Stimulated activated CD4-positive, alpha-beta T cell treated with anti-CD3 and anti-CD28 coated beads, Interleukin-4, amount 100 ng/mL, for 1 hour (primary cell): ENCODE data around the gene TOR2A.
"Not testable (repeated sequence)": the region's sequence is repeated elsewhere in the genome, so short reads cannot be mapped to it uniquely, and the experiment has no call there.

Experiments
- DNase-seq: peaks from one replicate; pipeline ENCODE4 v3.0.0-alpha.2; 2020

The TOR2A gene

DNA sequence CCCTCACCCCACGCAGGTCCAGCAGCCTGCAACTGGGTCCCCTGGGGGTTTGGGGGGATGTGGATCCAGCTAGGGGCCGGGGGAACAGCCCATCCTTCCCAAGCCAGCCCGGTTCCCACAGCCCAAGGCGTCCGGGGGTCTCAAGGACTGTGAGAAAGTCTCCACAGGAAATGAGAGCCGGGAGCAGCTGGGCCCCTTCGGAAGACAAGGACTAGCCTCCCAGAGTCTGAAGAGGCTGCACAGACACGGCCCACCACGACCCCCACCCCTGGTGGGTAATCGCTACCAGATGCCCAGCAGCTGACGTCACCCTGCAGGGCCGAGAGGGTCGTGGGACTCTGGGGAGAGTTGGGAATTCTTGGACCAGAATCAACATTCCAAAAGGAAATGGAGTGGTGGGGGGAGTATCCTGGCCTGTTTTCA lies 32.8 kb upstream of the TOR2A start:
- no peak for DNase-seq

DNA sequence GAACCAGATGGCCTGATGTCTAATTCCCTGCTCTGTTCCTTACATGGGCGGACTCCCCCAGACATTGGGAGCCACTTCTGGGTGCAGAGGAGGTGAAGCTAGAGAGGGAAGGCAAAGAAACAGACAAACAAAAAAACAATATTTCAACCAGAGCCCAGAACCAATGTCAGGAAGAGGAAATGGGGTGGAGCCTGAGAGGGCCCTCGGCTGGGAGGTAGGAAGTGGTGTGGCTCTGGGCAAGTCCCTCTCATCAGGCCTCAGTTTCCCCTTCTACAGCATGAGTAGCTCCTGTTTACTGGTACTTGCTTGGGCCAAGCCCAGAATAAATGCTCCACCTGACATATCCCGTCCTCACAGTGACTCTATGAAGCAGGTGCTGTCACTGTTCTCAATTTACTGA lies 32.3 kb upstream of the TOR2A start:
- DNase-seq: no peak

DNA sequence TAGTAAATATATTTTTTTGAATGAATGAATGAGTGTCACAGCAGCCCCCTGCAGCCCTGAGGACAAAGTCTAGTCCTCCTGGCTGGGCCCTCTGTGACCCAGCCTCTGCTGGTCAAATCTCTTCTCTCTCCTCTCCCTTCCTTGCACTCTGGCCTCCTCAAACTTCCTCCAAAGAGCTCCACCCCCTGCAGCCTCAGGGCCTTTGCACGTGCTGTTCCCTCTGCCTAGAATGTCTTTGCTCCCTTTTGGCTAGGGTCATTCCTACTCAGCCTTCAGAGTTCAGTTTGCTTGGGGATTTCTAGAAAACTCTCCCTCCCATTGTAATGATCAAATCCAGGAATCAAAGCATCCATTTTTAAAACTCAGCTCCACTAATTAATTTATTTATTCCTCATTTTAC lies 30.3 kb upstream of the TOR2A start:
- DNase-seq: no peak

DNA sequence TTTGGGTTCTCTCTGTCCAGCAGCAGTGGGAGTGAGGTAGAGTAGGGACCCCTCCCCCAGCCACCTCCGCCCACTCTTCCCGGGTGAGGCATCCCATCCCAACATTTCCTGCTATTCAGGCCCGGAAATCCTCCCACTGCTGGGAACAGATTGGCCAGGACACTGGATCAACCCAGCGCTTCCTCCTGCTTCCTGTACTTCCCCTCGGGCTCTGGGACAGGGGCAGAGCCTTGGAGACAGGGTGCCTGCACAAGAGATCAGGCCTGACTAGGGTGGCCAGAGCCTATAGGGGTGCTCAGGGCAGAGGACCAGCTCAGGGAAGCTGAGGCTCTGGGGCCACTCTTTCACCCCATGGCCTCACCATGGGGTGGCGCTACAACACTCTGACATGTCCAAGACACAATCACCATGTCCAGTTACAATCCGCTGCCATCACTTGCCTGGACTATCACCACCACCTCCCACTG lies 28.9 kb upstream of the TOR2A start:
- peak; percentile 41 for DNase-seq

DNA sequence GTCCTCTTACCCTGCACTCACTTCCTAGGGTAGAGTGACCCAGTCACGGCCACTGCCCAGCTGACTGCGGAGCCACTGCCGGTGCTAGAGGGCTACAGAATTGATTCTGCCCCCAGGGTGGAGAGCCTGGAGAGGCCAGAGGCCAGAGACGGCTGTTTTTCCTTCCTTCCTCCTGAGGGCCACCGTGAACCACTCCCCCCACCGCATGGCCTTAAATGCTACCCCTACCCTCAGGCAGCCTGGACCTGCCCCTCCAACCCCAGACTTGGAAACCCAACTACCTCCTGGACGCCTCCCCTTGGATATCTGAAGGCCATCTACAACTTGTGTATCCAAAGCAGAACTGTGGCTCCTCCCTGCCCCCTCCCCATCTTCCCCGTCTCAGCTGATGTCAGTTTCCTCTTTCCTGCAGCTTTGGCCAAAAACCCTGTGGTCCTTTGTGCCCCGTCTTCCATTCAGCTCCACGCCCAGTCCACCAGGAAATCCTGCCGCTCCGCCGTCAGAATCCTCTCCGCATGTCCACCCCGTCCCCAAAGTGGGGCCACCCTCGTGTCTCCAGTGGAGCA lies 27.1 kb upstream of the TOR2A start:
- no peak for DNase-seq

DNA sequence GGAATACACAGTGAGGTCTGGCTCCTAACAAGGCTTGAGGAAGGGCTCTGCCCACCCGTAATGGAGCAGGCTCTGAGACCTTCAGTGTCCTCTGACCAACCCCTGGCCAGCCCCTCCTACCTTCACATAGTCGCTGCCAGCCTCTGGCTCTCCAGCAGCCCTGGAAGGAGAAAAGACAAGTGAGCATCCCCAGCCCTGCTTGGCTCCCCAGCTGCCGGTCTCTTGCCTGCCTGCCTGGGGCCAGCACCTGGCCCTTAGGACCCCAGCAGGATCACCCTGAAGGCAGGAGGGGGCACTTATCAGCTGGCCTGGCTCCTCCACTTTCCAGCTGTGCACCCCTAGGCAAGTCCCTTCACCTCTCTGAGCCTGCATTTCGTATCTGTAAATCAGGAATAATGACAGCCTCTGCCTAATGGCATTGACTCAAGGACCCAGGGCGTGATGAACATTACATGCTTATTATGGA lies 26.4 kb upstream of the TOR2A start:
- no peak for DNase-seq

DNA sequence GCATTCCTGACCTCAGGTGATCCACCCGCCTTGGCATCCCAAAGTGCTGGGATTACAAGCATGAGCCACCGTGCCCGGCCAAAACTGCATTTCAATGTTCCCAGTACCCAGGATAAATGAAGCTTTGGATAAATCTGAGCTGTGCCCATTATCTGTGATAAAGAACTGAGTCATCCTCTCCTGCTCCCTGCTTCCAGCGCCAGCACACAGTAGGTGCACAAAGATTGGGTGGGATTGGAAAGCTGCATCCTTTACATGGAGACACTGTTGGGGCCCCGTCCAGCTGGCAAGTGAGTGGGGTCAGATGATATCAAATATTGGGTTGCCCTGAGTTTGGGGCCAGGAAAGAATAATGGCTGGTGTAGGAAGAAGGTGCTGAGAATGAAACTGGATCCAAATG lies 26.0 kb upstream of the TOR2A start:
- DNase-seq: no peak

DNA sequence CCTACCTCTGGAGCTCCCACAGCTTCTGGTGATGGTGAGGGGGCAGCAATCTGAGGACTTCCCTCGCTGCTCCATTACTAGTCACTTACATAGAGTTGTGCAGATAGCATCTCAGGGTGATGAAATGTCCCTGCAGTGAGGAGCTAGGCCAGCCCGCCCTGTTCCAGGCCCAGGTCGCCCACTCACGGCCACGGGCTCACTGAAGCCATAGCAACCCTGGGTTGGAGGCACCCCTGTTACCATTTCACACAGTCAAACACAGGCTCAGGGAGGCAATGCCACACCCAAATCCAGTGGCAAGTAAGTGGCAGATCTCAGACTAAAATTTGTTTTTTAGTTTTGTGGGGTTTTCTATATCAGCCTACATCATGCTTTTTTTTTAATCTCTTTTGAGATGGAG lies 23.7 kb upstream of the TOR2A start:
- no peak for DNase-seq

DNA sequence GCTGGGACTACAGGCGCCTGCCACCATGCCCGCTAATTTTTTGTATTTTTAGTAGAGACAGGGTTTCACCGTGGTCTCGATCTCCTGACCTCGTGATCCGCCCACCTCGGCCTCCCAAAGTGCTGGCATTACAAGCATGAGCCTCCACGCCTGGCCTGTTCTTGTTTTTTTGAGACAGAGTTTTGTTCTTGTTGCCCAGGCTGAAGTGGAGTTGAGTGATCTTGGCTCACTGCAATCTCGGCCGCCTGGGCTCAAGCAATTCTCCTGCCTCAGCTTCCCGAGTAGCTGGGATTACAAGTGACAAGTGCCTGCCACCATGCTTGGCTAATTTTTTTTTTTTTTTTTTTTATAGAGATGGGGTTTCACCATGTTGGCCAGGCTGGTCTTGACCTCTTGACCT lies 21.7 kb upstream of the TOR2A start:
- DNase-seq: not testable (repeated sequence)

DNA sequence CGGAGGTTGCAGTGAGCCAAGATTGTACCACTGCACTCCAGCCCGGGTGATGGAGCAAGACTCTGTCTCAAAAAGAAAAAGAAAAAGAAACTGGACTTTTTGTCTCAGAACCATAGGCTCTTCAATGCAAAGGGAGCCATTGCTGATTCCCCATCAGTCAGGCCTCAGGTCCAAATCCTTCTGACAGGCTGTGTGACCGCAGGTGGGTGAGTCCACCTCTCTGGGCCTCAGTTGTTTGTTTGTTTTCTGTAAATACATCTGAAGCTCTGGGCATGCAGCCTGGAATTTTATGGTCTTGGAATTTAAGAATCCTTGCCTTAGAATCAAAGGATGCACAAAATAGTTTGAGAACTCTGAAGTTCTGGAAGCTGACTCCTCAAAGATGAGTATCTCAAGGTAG lies 21.1 kb upstream of the TOR2A start:
- no peak for DNase-seq

DNA sequence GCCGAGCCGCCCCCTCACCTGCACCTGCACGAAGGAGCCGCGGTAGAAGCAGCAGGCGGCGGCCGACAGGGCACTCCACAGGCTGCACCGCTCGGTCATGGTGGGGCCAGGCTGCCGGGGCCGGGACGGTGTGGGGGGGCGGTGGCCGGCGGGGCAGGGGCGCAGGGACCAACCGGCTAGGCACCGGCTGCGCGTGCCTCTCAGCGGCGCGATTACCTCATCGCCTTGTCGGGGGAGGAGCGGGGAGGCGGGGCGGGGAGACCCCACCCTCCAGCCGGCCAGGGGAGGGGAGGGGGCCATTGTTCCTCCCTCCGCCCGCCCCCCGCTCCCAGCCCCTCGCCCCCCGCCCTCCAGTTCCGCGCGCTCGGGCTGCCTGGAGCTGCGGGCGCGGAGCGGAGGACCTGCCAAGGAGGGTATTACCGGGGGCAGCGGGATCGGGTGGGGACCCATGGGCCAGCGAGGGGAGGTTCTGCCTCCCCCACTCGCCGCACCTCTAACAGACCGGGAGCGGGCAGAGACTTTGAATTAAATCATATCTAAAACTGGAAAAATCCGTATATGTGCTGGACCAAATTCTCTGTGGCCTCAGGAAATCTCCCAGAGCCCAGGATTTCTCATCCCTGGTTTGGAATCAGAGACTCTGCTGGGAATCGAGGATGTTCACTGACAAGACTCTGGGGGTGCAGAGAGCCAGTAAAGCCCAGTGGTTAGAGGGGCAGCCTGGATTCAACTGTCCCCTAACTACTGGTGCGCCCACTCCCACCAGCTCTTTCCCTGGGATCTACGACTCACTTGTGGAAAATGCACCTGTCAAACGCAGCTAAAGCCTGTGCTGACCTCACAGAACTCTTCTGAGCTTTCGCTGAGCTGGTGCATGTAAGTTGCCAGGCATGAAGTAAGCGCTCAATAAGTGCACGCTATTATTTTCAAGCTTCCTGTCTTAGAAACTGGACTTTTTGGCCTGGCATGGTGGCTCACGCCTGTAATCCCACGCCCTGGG lies 20.3 kb upstream of the TOR2A start:
- DNase-seq: no peak

DNA sequence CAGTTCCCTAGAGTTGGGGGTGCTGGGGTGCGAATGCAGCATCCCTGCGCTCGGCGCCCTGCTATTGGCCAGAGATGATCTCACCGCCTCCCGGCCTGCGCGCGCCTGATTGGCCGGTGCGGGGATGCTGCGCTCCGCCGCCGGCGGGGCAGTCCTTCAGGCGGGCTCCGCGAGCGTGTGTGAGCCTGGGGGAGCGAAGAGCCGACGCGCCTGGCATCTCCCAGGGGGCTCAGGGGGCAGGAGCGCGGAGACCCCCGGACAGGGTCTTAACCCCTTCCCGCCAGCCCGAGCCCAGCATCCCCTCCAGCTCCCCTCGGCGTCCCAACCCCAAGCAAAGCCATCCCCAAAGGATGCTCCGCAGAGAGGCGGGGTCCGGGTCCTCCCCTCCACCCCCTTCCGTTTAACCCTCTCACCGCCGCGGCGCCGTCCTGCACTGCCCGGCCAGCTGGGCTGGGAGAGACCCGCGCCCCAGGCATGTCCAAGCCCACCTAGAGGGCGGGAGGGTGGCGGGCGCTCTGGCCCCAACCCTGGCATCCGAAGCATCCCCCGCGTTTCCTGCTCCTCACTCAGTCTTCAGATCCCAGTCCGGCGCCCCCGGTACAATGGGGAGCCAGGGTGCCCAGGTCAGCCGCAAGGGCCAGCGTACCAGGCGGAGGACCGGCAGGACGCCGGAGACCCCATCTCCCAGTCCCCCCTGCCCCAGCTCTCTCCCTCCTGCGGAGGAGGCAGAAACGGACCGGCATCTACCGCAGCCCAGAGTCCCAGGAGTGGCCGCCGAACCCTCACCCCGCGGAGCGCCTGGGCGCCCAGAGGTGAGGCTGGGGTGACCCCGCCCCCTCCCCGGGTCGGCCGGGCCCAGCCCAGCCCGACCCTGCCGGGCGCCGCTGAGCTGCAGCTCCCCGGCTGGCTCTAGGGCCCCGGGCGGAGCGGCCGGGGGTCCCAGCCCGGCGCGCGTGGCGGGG lies 19.3 kb upstream of the TOR2A start:
- no peak for DNase-seq

DNA sequence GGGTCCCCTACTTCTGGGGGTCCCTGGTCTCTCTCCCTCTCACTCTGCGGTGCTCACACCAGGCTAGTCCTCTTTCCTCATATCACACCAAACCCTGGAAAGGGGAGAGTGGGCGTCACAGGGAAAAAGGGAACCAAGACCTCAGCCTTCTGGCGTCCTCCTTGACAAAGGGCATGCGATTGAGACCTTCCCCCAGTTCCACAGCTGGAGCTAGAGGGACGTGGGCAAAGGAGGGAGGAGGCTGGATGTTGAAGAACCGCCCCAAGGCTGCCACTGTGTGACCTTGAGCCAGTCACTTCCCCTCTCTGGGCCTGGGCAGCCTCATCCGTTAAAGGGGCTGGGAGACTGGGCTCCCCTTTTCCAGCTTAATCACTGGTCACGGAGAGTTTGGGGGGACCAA lies 18.5 kb upstream of the TOR2A start:
- no peak for DNase-seq

DNA sequence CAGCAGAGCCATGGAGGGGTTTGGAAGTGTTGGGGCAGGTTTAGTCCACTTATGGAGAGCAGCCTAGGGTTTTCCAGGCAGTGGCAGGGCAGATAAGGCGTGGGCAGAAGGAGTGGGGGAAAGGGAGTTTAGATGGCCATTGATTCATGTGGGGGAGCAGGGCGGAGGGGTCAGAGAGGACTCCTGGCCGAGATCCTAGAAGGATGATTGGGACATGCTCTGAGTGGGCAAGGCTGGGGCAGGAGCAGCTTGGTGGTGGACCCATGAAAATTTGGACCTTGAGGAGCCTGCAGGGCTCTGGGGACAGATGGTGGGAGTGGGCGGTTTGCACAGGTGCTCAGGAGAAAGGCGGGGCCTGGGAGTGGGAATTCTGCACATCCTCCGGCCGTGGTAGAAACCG lies 18.1 kb upstream of the TOR2A start:
- no peak for DNase-seq

DNA sequence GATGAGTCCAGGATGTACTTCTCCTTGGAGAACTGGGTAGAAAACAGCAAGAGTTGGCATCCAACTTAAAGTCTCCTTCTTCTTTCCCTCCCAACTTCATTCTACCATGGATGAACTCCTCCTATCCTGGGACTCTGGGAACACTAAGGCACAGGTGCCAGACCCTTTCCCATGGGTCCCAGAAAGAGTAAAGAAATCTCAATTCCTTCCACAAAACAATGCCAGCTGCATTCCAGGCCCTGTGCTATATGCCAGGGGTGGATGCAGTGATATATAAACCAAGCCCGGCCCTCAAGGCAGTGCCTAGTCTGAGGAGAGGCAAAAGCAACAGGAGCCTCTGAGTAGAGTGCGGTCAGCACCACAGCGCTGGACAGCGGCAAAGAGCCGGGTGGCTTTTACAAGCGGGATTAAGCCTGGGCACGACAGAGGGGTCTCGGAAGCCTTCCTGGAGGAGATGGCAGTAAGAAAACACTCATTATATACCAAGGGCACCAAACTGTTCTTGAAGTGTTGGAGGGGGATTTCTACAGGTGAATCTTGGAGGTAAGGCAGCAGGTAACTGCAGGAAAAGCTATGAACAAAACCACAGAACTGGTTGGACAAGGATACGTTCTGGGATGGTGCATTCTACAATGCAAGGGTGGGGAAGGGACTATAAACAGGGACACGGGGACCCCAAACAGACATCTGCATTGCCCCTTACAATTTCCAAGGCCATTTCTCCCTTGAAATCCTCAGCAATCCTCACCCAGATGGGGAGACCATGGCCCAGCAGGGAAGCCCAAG lies 16.4 kb upstream of the TOR2A start:
- DNase-seq: no peak

DNA sequence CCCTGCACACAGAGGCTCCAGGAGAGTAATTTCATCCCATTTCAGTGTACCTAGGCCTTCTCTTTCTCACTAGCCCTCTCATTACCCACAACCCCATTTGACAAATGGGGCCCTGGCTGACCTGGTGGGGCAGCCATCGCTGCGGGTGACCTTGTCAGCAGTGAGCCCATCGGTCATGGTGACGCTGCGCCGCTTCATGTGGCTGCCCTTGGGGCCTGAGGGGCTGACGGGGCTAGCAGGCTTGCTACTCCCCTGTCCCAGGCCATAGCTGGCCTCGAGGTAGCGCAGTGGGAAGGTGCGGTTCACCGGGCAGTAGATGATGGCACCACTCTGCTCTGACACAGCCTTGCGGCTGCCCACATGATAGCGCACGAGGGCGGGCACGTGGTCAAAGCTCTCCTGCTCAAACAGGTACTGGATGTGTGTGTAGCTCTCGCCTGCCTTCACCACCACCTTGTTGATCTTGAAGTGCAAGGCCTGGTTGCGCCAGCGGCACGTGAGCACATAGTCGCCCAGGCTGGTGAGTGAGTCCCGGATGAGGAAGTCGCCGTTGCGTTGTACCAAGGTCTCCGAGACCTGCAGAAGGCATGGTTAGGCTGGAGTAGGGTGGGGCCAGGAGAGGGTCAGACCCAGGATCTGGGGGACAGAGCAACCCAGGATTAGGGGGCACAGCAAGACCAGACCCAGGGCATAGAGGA lies 14.1 kb upstream of the TOR2A start:
- no peak for DNase-seq

DNA sequence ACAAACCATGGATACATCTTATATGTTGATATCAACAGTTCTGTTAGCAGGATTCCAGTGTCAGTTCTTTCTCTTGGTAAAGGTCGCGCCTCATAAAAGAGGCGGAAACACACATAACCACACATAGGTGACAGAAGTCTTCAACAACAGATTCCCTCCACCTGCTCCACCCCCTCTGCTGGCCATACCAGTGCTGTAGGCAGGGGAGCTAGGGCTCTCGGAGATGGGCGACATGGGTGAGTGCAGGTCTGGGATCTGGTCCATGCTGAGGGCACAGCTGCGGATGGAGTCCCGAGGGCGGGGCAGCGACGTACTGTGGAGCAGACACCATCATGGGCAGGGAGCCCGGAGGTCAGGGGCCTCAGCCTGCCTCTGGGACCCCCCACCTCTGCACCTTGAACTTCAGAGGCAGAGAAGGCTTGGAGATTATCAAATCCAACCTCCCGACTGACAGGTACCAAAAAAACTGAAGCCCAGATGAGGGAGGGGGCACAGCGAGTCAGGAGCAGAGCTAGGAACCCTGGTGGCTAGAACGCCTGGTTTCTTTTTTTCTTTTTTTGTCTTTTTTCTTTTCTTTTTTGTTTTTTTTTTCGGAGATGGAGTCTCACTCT lies 12.0 kb upstream of the TOR2A start:
- no peak for DNase-seq

DNA sequence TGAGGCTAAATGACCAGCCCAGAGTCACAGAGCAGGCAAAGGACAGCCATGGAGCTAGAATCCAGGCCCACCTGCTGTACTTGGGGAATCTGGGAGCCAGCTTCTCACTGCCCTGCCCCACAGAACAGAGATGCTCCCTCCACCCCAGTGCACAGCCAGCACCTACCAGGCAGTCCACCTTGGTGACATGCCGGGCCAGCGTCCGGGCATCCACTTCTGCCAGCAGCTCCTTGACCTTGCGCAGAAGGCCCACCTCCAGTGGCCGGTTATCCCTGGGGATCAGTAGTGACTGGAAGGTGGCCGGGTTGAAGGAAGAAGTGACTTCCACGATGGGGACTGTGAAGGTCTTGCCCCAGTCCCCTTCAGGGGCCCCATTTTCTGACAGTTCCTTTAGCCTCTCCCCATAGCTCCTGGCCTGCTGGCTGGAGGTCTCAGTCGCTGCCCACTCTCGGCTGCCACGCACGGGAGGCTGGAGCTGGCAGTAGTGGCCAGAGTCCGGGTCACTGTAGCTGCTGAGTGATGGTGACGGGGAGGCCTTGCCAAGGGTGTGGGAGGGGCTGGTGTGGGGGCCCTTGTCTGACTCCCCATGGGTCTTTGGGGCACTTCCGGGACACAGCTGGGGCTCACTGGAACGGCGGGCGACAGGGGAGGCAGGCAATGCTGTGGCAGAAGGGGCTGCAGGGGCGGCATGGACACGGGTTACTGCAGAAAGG lies 9.5 kb upstream of the TOR2A start:
- DNase-seq: no peak

DNA sequence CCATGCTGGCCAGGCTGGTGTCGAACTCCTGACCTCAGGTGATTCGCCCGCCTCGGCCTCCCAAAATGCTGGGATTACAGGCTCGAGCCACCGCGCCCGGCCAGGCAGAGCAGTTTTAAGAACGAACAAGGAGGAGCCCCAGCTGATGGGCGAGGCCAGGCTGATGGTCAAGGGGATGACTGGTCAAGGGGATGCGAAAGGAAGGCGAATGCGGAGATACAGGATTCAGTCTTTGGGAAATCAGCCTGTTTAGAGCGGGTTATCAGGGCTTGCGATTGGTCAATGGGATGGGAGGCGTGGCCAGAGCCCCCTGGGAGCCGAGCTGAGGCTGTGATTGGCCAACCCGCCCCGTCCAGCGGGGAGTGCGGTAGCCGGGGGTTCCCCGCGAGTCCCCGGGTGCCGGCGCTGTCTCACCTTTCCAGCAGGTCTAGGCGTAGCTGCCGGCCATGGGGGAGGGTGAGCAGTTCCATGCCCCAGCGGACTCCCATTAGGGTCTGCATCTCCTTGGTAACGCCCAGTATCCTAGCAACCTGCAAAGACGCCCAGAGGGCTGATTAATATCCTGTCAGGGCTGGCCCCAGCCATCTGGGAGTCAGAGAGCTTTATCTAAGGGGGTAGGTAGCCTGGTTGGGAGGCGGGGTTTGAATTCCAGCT lies 7.5 kb upstream of the TOR2A start:
- DNase-seq: no peak
